GM18907 (cell line): Measurements from ENCODE around the gene P2RX1.

Source experiments
- ATAC-seq: cut with Tn5 transposase; IDR thresholded peaks from one replicate; pipeline ENCODE4 v1.9.1; 2021; ENCODE audit warnings: mild to moderate bottlenecking, moderate library complexity; ENCODE audit not compliant: unreplicated experiment

Gene P2RX1

GRCh38 chr17:3925684-3926485 lies 9.6 kb upstream of the P2RX1 start:
- no peak for ATAC-seq

GRCh38 chr17:3924512-3925350 lies 8.5 kb upstream of the P2RX1 start:
- ATAC-seq: no peak

- no peak for ATAC-seq
Measured at GRCh38 chr17:3923466-3924190, 7.4 kb upstream of the P2RX1 start.

GRCh38 chr17:3922765-3923164 lies 6.5 kb upstream of the P2RX1 start:
- ATAC-seq: no peak

- ATAC-seq: no peak
Measured at GRCh38 chr17:3921502-3922319, 5.4 kb upstream of the P2RX1 start.

- no peak for ATAC-seq
Measured at GRCh38 chr17:3921006-3921405, 4.7 kb upstream of the P2RX1 start.

- ATAC-seq: no peak
Measured at GRCh38 chr17:3919123-3919624, 2.9 kb upstream of the P2RX1 start.

GRCh38 chr17:3918372-3919122 lies 2.3 kb upstream of the P2RX1 start:
- no peak for ATAC-seq

- ATAC-seq: no peak
Measured at GRCh38 chr17:3917391-3917931, 1.2 kb upstream of the P2RX1 start.

- no peak for ATAC-seq
Measured at GRCh38 chr17:3916825-3917224, 560 bp upstream of the P2RX1 start.

GRCh38 chr17:3915581-3915994 lies 677 bp downstream of the P2RX1 start:
- no peak for ATAC-seq

GRCh38 chr17:3914312-3914670 lies 2.0 kb downstream of the P2RX1 start:
- ATAC-seq: peak; percentile 44

GRCh38 chr17:3913531-3914311 lies 2.5 kb downstream of the P2RX1 start:
- ATAC-seq: peak; percentile 51

GRCh38 chr17:3912827-3913226 lies 3.4 kb downstream of the P2RX1 start:
- no peak for ATAC-seq

- ATAC-seq: peak; percentile 63
Measured at GRCh38 chr17:3911271-3912053, 4.8 kb downstream of the P2RX1 start.

- ATAC-seq: no peak
Measured at GRCh38 chr17:3910420-3911270, 5.6 kb downstream of the P2RX1 start.

- no peak for ATAC-seq
Measured at GRCh38 chr17:3909257-3909656, 7.0 kb downstream of the P2RX1 start.
